CD4-positive, alpha-beta T cell treated with Interleukin-4 for 1 hour (primary cell): Measurements from ENCODE around the gene LMBR1L.
"Not testable (repeated sequence)": the region's sequence is repeated elsewhere in the genome, so short reads cannot be mapped to it uniquely, and the experiment has no call there.

Experiments
- DNase-seq, 2 donors: peaks; one replicate each; pipeline ENCODE4 v3.0.0-alpha.2; 2020 to 2022

LMBR1L gene

DNA sequence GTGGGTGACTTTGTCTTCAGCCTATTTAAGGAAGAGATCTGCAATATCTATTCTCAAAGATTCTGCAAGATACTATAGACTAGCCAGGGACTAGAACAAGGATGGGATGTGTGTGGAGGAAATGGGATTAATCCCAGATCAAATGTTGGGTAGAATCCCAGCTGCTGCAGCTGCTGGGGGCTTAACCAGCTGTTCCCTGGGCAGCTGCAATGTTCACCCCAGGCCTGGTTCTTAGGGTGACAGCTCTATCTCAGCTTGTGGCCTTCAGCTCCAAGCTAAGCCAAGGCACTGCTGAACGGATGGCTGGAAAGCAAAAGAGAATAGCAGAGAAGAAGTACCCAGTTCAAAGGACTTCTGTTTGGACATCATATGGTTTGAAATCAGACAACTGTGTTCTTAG, 30.9 kb downstream of the LMBR1L start:
- no peak for DNase-seq

GRCh38 chr12:49070971-49071370, 39.7 kb downstream of the LMBR1L start:
- no peak for DNase-seq

DNA sequence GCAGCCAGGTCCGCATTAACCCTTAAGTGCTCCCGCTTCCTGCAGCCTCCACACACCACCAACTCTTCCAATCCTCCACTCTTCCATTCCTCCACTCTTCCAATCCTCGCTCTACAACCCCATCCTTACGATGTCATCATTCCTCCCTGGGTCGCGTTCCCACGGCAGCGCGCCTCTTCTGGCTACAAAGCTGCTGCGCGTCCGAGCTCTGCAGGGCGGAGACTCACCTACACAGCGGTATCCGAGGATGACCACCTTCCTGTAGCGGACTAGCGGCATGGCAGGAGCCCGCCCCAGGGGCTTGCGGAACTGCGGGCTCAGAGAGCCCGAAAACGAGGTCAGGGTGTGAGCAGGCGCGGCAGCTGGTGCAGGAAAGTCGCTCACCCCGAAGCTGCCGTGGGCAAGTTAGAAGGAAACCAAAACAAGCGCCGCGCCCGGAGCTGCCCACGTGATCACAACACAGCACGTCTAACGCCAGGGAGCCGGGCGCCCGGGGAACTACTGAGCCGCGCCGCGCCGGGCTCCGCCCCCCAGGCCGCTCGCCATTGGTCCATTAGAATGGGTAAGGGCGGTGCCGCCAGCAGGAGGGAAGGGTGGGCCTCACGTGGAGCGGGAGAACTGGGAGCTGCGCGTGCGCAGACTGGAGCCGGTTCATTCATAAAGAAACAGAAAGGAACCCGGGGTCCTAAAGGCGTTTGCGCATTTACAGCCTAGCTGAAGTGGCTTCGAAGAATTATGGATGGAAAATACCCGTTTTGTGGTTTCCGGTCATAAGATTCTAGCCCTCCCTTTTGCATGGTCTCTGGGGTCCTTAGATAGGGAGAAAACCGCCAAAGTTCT, 40.9 kb downstream of the LMBR1L start, which contains the start of gene RHEBL1:
Gene RHEBL1 (minus strand): TSS at position 473 of the 840 bp plus-strand sequence. CDS start 194 bp downstream, at position 279.
- DNase-seq = peak; percentile 99

- no peak for DNase-seq
Measured at GRCh38 chr12:49068879-49069506, 41.7 kb downstream of the LMBR1L start.

DNA sequence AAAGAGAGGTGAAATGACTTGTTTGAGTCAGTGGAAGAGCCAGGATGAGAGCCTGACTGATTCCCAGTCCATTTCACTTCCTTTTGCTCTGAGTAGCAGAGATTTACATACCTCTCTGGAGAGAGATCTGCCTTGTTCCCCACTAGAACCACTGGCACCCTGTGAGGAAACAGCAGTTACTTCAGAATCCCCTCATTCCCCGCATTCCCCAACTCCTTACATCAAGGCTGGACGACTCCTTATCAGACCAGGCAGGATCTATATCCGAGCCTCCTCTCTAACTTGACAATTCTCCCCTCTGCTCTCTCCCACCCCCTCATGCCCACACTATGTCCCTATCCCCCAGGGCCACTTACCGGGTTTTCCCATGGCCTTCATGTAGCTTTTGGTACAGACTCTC, 44.5 kb downstream of the LMBR1L start:
- DNase-seq = no peak

DNA sequence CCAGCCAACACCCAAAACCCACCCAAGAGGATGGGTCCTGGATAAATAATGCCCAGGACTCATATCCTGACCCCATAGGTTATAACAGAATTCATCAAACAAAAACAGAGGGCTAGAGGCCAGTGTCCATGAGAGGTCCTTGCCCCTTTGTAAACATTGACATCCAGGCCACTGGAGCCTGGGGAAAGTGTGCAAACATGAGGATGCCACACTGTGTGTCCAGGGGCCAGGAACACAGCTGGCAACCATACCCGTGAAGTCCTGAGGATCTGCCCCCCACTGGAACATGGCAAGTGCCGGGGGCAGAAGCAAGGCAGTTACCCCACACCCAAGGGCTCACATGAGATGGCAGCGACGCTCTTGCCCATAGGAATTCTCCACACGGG, 45.9 kb downstream of the LMBR1L start:
- DNase-seq = no peak

DNA sequence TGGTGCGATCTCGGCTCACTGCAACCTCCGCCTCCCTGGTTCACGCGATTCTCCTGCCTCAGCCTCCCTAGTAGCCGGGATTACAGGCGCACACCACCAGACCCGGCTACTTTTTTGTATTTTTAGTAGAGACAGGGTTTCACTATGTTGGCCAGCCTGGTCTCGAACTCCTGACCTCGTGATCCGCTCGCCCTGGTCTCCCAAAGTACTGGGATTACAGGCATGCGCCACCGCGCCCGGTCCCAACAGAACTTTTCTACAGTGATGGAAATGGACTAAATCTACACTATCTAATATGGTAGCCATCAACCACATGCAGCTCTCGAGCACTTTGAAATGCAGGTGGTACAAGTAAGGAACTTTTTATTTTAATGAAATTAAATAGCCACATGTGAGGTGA, 48.7 kb downstream of the LMBR1L start:
- DNase-seq = not testable (repeated sequence)

GRCh38 chr12:49061157-49061650, 49.4 kb downstream of the LMBR1L start:
- no peak for DNase-seq

DNA sequence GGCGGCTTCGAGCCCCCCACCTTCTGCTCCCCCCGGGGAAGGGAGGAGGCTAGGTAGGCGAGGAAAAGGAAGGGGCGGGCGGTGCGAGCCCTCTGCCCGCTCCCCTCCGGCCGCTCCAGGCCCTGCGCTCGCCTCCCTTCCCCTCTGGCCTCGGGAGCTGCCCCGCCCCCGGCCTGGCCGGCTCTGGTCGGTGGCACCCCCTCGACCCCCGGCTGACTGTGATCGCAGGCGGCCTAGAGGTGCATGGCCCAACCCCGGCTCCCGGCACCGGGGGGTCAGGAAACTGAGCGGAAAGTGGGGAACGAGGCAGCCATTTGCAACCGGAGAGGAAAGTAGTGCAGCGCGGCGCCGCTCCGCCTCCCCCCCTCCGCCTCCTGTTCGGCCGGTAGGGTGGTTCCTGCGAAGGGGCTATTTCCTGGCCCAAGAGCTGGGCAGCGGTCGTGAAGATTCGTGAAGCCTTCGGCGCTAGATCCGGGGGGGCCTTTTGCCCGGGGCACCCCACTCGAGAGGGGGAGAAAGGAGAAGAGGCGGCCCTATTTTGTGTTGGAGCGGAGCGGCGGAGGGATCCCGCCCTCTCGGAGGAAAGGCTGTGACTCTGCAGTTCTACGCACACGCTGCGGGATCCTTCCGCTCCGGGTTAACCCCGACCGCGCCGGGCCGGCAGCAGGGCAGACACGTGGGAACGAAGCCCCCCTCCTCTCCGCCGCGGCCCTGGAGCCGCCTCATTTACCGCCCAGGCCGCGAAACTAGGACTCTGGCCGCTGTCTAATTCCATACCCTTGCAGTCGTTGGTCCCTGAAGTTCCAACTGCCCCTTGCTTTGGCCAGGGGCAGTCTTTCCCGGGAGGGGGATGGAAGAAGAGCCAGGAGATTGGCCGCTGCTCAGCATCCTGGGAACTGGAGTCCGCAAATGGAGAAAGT, 50.1 kb downstream of the LMBR1L start, which contains the start of gene KMT2D:
Gene KMT2D (minus strand): TSS at position 558 of the 920 bp plus-strand sequence. CDS start 5,470 bp downstream, outside the sequence.
- DNase-seq = peak; percentile 88 to 92

- DNase-seq = peak in 1 of 2 donors; percentile 25
Measured at GRCh38 chr12:49059299-49060171, 51.1 kb downstream of the LMBR1L start.

GRCh38 chr12:49059045-49059298, 51.7 kb downstream of the LMBR1L start:
- DNase-seq = no peak

- no peak for DNase-seq
Measured at GRCh38 chr12:49058366-49059044, 52.1 kb downstream of the LMBR1L start.

DNA sequence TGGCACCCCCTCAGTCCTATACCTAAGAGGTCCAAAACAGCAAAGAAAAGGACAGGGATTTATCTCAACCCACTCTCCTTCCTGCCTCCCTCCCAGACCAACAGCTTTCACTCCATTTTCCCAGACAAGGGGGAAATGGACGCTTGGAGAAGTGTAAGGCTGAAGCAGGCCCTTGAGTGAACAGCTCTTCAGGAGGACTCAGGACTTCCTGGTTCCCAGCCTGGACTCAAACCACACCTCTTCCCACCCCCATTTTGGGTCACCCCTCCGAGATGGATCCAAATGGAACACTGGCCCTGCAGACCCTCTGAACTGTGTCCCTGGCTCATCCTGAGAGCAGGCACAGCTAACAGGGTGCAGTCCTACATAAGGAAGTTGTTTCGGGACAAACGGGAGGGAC, 52.8 kb downstream of the LMBR1L start:
- DNase-seq = no peak

GRCh38 chr12:49055978-49056754, 54.5 kb downstream of the LMBR1L start:
- DNase-seq = peak; percentile 78 to 83

GRCh38 chr12:49055092-49055491, 55.6 kb downstream of the LMBR1L start:
- DNase-seq = no peak

DNA sequence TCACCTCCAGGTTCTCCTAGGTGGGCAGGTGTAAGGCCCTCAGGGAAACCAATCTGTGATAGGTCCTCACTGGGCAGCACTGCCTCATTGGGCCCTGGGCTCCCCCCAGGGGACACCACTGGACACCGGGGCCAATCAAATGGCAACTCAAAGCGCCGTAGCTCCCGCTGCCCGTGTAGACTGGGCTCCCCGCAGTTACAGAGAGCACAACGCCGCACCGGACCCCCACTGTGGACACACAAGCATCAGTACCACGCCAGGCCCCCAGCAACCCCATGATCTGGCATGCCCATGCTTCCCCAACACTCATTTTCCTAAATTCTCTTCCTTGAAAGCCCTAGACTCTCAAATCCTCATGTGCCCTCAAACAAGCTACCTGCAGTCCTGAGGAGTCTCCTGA, 56.1 kb downstream of the LMBR1L start:
- DNase-seq = no peak

DNA sequence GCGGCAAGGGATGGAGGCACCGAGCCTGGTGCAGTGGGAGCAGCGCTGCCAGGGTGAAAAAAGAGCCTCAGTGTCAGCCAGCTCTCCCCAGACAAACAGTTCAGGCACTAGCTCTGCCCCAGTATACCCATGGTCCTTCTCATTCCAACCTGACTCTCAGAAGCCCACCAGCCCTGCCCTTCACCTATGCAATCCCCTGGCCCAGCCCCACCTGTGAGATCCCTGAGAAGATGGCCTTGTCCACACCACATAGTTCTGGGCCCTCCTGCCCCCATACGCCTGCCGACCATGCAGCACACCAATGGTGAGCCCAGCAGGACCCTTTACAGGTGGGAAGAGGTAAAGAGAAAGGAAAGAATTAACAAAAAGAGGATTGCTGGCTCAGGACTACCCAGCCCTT, 56.6 kb downstream of the LMBR1L start:
- DNase-seq = no peak

DNA sequence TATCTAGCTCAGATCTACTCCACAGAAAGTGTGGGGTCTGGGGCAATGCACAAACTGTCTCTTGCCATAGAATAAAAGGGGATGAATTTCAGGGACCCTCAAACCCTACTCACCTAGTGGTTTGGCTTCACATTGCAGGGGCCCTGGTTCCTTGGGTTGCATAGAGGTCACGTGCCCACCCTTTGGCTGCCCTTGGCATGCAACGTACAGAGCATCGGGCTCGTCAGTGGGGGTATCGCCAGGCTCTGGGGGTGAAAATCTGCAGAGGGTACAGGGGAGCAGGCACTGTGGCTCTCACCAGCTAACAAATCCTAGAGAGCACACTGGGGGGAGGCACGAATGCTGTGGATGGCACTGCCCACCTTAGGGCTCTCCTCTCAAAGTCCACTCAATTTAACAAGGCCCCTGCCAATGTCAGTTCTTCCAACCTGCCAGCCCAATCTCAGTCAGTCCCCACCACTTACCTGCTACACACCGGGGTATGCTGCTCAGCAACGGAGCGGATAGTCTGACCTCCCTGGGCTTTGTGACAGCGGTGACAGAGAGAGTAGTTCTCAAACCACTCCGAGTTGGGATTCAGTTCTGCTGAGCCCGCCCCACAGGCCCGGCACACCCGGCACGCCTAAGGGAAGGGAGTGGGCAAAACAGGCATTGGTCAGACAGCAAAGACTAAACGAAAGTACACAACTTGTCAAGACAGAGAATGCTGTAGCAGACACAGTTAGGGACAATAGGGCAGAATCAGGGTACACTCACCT, 58.0 kb downstream of the LMBR1L start:
- no peak for DNase-seq

DNA sequence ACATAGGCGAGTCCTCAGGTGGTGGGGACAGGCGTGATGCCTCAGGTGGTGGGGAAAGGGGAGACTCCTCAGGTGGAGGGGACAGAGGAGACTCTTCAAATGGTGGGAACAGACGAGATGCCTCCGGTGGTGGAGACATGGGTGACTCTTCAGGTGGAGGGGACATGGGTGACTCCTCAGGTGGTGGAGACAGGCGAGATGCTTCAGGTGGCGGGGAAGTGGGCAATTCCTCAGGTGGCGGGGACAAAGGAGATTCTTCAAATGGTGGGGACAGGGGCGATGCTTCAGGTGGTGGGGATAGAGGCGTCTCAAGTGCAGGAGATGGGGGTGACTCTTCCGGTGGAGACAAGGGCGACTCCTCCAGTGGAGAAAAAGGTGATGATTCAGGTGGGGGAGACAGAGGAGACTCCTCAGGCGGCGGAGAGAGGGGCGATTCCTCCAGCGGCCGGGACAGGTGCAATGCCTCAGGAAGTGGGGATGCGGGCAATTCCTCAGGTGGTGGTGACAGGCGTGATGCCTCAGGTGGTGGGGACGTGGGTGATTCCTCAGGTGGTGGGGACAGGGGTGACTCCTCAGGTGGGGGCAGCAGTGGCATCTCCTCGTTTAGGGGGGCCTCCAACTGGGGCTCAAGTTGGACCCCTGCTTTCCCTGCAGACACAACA, 58.7 kb downstream of the LMBR1L start:
- no peak for DNase-seq
